ENCODE data around the gene SPRING1.

- TF ChIP-seq ZNF44 (CRISPR knock-in tag; IDR thresholded peaks at IDR 0.05) (no peak), CTCF (CRISPR knock-in tag; IDR thresholded peaks at IDR 0.05) (no peak)
Measured at GRCh38 chr12:116697716-116698115, 40.2 kb downstream of the SPRING1 start.

Data from HepG2 (cell line).